H9 (cell line): ENCODE results near the gene TRPC6. TPM values are rescaled to one million over a fixed set of nuclear protein-coding genes. Genes with fewer than 3 reads are reported as not detected.

Experiments used
- DNase-seq: peaks from one replicate; pipeline ENCODE4 v3.0.0-alpha.2; 2017
- H2AFZ ChIP-seq: one replicate; pipeline ENCODE4 v1.6.1; 2013; ENCODE audit warnings: mild to moderate bottlenecking, low read length, control low read depth, moderate library complexity
- H2AK5ac ChIP-seq: 2 replicates; pipeline ENCODE4 v1.6.1; 2013; ENCODE audit warnings: low read length, control low read depth, mixed read lengths; ENCODE audit not compliant: insufficient read length
- H2BK120ac ChIP-seq: one replicate; pipeline ENCODE4 v1.6.1; 2013; ENCODE audit warnings: low read depth, mild to moderate bottlenecking, low read length, control low read depth, inconsistent platforms; ENCODE audit not compliant: poor library complexity, severe bottlenecking
- H2BK12ac ChIP-seq: 2 replicates; pipeline ENCODE4 v1.6.1; 2013; ENCODE audit warnings: low read length, control low read depth, mixed read lengths, low read depth; ENCODE audit not compliant: insufficient read length
- H2BK15ac ChIP-seq: 2 replicates; pipeline ENCODE4 v1.6.1; 2013; ENCODE audit warnings: low read depth, low read length, control low read depth
- H2BK20ac ChIP-seq: one replicate; pipeline ENCODE4 v1.6.1; 2013; ENCODE audit warnings: low read depth, mild to moderate bottlenecking, low read length, control low read depth, inconsistent platforms; ENCODE audit not compliant: poor library complexity, severe bottlenecking
- H2BK5ac ChIP-seq: 2 replicates; pipeline ENCODE4 v1.6.1; 2013; ENCODE audit warnings: low read length, control low read depth, mixed read lengths; ENCODE audit not compliant: insufficient read length
- H3K14ac ChIP-seq: 2 replicates; pipeline ENCODE4 v1.6.1; 2013; ENCODE audit warnings: low read length, control low read depth; ENCODE audit not compliant: insufficient read depth
- H3K18ac ChIP-seq: 2 replicates; pipeline ENCODE4 v1.6.1; 2013; ENCODE audit warnings: low read depth, mild to moderate bottlenecking, mixed read lengths, low read length, control low read depth; ENCODE audit not compliant: insufficient read length
- H3K23ac ChIP-seq: 2 replicates; pipeline ENCODE4 v1.6.1; 2013; ENCODE audit warnings: low read length, control low read depth, mixed read lengths, low read depth; ENCODE audit not compliant: insufficient read length
- H3K23me2 ChIP-seq: 2 replicates; pipeline ENCODE4 v1.6.1; 2013; ENCODE audit warnings: low read depth, mild to moderate bottlenecking, mixed read lengths, low read length, control low read depth; ENCODE audit not compliant: insufficient read length, poor library complexity, severe bottlenecking
- H3K27ac ChIP-seq: 2 replicates; pipeline ENCODE4 v1.5.1; 2013; ENCODE audit warnings: low read length, control low read depth, mixed read lengths, low read depth; ENCODE audit not compliant: insufficient read length
- H3K27me3 ChIP-seq: 2 replicates; pipeline ENCODE4 v1.6.1; 2013; ENCODE audit warnings: low read length, control low read depth, inconsistent platforms; ENCODE audit not compliant: insufficient read depth
- H3K4ac ChIP-seq: 2 replicates; pipeline ENCODE4 v1.6.1; 2013; ENCODE audit warnings: low read depth, mild to moderate bottlenecking, control low read depth, inconsistent platforms, low read length, moderate library complexity
- H3K4me1 ChIP-seq: 2 replicates; pipeline ENCODE4 v1.6.1; 2013; ENCODE audit warnings: low read length, control low read depth, inconsistent platforms; ENCODE audit not compliant: insufficient read depth
- H3K4me2 ChIP-seq: 2 replicates; pipeline ENCODE4 v1.6.1; 2013; ENCODE audit warnings: low read length, control low read depth, mixed read lengths; ENCODE audit not compliant: insufficient read length, insufficient read depth
- H3K56ac ChIP-seq: 2 replicates; pipeline ENCODE4 v1.6.1; 2013; ENCODE audit warnings: low read depth, mild to moderate bottlenecking, mixed read lengths, low read length, control low read depth; ENCODE audit not compliant: insufficient read length
- H3K79me1 ChIP-seq: 2 replicates; pipeline ENCODE4 v1.6.1; 2013; ENCODE audit warnings: low read depth, mild to moderate bottlenecking, moderate library complexity, low read length, control low read depth, inconsistent platforms; ENCODE audit not compliant: insufficient read depth, poor library complexity, severe bottlenecking
- H3K79me2 ChIP-seq: 2 replicates; pipeline ENCODE4 v1.6.1; 2013; ENCODE audit warnings: low read length, control low read depth, inconsistent platforms; ENCODE audit not compliant: insufficient read depth
- H3K9ac ChIP-seq: 2 replicates; pipeline ENCODE4 v1.6.1; 2013; ENCODE audit warnings: low read length, control low read depth, mixed read lengths; ENCODE audit not compliant: insufficient read length; ENCODE audit errors: extremely low read depth
- H3K9me3 ChIP-seq: one replicate; pipeline ENCODE4 v1.6.1; 2013; ENCODE audit warnings: low read depth, low read length, inconsistent platforms; ENCODE audit not compliant: control insufficient read depth
- H3T11ph ChIP-seq: one replicate; pipeline ENCODE4 v1.6.1; 2013; ENCODE audit warnings: mild to moderate bottlenecking, low read length, control low read depth, inconsistent platforms
- H4K20me1 ChIP-seq: one replicate; pipeline ENCODE4 v1.6.1; 2013; ENCODE audit not compliant: control insufficient read depth, insufficient read length, insufficient read depth
- H4K5ac ChIP-seq: 2 replicates; pipeline ENCODE4 v1.6.1; 2013; ENCODE audit warnings: low read depth, mild to moderate bottlenecking, mixed read lengths, low read length, control low read depth; ENCODE audit not compliant: insufficient read length
- H4K8ac ChIP-seq: replicated peaks from 2 replicates; pipeline ENCODE4 v1.6.1; 2013; ENCODE audit warnings: low read length, control low read depth, mixed read lengths, low read depth; ENCODE audit not compliant: insufficient read length
- H4K91ac ChIP-seq: 2 replicates; pipeline ENCODE4 v1.6.1; 2013; ENCODE audit warnings: low read depth, mild to moderate bottlenecking, moderate library complexity, mixed read lengths, low read length, control low read depth; ENCODE audit not compliant: insufficient read length
- H3K27ac Mint-ChIP-seq, 3 experiments: 2 replicates in 2 of 3; 3 replicates in 1 of 3; pipeline ENCODE4 v1.8.0; 2020 to 2021; ENCODE audit warnings: mixed read lengths in 3 of 3, mild to moderate bottlenecking in 1 of 3, moderate library complexity in 1 of 3
- H3K27me3 Mint-ChIP-seq: 2 replicates; pipeline ENCODE4 v1.8.0; 2021; ENCODE audit warnings: low read depth, mild to moderate bottlenecking, moderate library complexity, mixed read lengths
- H3K36me3 Mint-ChIP-seq, 3 experiments: 2 replicates in 2 of 3; 3 replicates in 1 of 3; pipeline ENCODE4 v1.8.0; 2020 to 2021; ENCODE audit warnings: low read depth in 3 of 3, mixed read lengths in 3 of 3; ENCODE audit not compliant: insufficient read depth in 1 of 3
- H3K4me1 Mint-ChIP-seq, 2 experiments: 2 replicates each; pipeline ENCODE4 v1.8.0; 2020; ENCODE audit warnings: mixed read lengths in 2 of 2
- H3K4me3 Mint-ChIP-seq, 2 experiments: 2 replicates in 1 of 2; 3 replicates in 1 of 2; pipeline ENCODE4 v1.8.0; 2020 to 2021; ENCODE audit warnings: mild to moderate bottlenecking in 2 of 2, mixed read lengths in 2 of 2, moderate library complexity in 1 of 2
- H3K9me3 Mint-ChIP-seq, 2 experiments: 2 replicates in 1 of 2; 3 replicates in 1 of 2; pipeline ENCODE4 v1.8.0; 2020; ENCODE audit warnings: mild to moderate bottlenecking in 2 of 2, mixed read lengths in 2 of 2, moderate library complexity in 1 of 2
- CTCF ChIP-seq: fragments of 200-600 bp; sonication (generic); conservative IDR thresholded peaks from 3 replicates; pipeline ENCODE4 v1.8.0; 2021; ENCODE audit warnings: antibody characterized with exemption, mild to moderate bottlenecking
- WGBS: extraction: QIAGEN DNeasy Blood & Tissue Kit; methylation state at CpG from one replicate; pipeline ENCODE4 v1.1.7; 2013; ENCODE audit warnings: missing lambda C conversion rate, low lambda C conversion rate, mixed read lengths; ENCODE audit not compliant: insufficient read length; ENCODE audit errors: extremely low coverage; 5-methylcytosine and 5-hydroxymethylcytosine counted together
- total RNA-seq: library from RNA; stranded (reverse); gene quantifications from 2 replicates; pipeline ENCODE4 v1.2.1, GENCODE V29; 2021

The TRPC6 gene
- total RNA-seq, 1 experiment from 2014 or later, result 14.4 TPM

GRCh38 chr11:101438126-101438525, 145.7 kb downstream of the TRPC6 start:
- Histone ChIP-seq H3K9ac (no peak overlapping the region), H3K14ac (no peak overlapping the region), H4K20me1 (no peaks in the 10 kb centered on the region), H3K79me1 (no peaks in the 10 kb centered on the region), H3T11ph (no peak overlapping the region), H2BK120ac (no peak overlapping the region), H3K23ac (no peak overlapping the region), H2BK20ac (no peak overlapping the region), H3K23me2 (no peaks in the 10 kb centered on the region), H3K4me1 (no peaks in the 10 kb centered on the region), H3K27ac (no peak overlapping the region), H2BK5ac (no peak overlapping the region), H3K56ac (no peak overlapping the region), H4K5ac (no peak overlapping the region), H2AFZ (no peak overlapping the region), H2BK15ac (no peak overlapping the region), H2BK12ac (no peak overlapping the region), H4K91ac (no peak overlapping the region), H3K9me3 (no peaks in the 10 kb centered on the region), H3K4me2 (no peak overlapping the region), H3K27me3 (no peaks in the 10 kb centered on the region), H2AK5ac (no peak overlapping the region), H3K18ac (no peak overlapping the region), H4K8ac (no peak overlapping the region), H3K4ac (no peak overlapping the region), H3K79me2 (no peaks in the 10 kb centered on the region)
- H3K9me3 Mint-ChIP-seq, result 0 out of 5 replicates have a peak, but pooled peaks cover 0 to 3% of the 10 kb centered on the region in 2 experiments
- TF ChIP-seq CTCF, result no peak
- no peaks in the 10 kb centered on the region for H3K27me3 Mint-ChIP-seq
- H3K4me3 Mint-ChIP-seq, result no peak overlapping the region
- H3K36me3 Mint-ChIP-seq, result no peaks in the 10 kb centered on the region
- no CpG with 5 or more reads among the region's 1 CpG for WGBS
- DNase-seq, result no peak
- H3K4me1 Mint-ChIP-seq, result peaks cover 10 to 13% of the 10 kb centered on the region in 2 experiments
- no peak overlapping the region for H3K27ac Mint-ChIP-seq
